Astrocyte (in vitro differentiated cells and primary cell): ENCODE results near the gene LRRC4. TPM values are rescaled to one million over a fixed set of nuclear protein-coding genes. Genes with fewer than 3 reads are reported as not detected.
A peak's percentile ranks its signal among the peaks of the same experiment; 100 is the strongest.

Experiments
- DNase-seq: peaks from one replicate; pipeline ENCODE4 v3.0.0-alpha.2; 2010; ENCODE audit warnings: low read depth
- FAIRE-seq: peaks from 2 replicates; lab custom pipeline; 2011; peaks lifted over from hg19 to GRCh38; lab: Jason Lieb, UNC
- H2AFZ ChIP-seq: 2 replicates; pipeline ENCODE4 v1.6.0; 2012; ENCODE audit warnings: low read depth, low read length, inconsistent platforms
- H3K27ac ChIP-seq: 2 replicates; pipeline ENCODE4 v1.5.1; 2011; ENCODE audit warnings: low read depth, low read length, inconsistent platforms
- H3K27me3 ChIP-seq: 2 replicates; pipeline ENCODE4 v1.6.0; 2011; ENCODE audit warnings: low read length, inconsistent platforms; ENCODE audit not compliant: insufficient read depth
- H3K36me3 ChIP-seq: 2 replicates; pipeline ENCODE4 v1.5.1; 2011; ENCODE audit warnings: low read length, inconsistent platforms; ENCODE audit not compliant: insufficient read depth
- H3K4me1 ChIP-seq: 2 replicates; pipeline ENCODE4 v1.5.1; 2011; ENCODE audit warnings: low read length, inconsistent platforms; ENCODE audit not compliant: insufficient read depth
- H3K4me2 ChIP-seq: 2 replicates; pipeline ENCODE4 v1.6.0; 2012; ENCODE audit warnings: low read length, inconsistent platforms
- H3K4me3 ChIP-seq: 2 replicates; pipeline ENCODE4 v1.5.1; 2011; ENCODE audit warnings: low read depth, mild to moderate bottlenecking, low read length, inconsistent platforms; ENCODE audit not compliant: insufficient read depth
- H3K79me2 ChIP-seq: 2 replicates; pipeline ENCODE4 v1.6.0; 2012; ENCODE audit warnings: mild to moderate bottlenecking, low read length, inconsistent platforms; ENCODE audit not compliant: insufficient read depth
- H3K9ac ChIP-seq: 2 replicates; pipeline ENCODE4 v1.6.0; 2012; ENCODE audit warnings: mild to moderate bottlenecking, low read length, inconsistent platforms
- H3K9me3 ChIP-seq: 2 replicates; pipeline ENCODE4 v1.5.1; 2012; ENCODE audit warnings: low read depth, mild to moderate bottlenecking, low read length, inconsistent platforms; ENCODE audit not compliant: insufficient read depth
- H4K20me1 ChIP-seq: 2 replicates; pipeline ENCODE4 v1.6.0; 2012; ENCODE audit warnings: low read length, inconsistent platforms; ENCODE audit not compliant: insufficient read depth
- H3K27ac Mint-ChIP-seq: one replicate; pipeline ENCODE4 v1.8.0; 2021; ENCODE audit warnings: mild to moderate bottlenecking, mixed read lengths; ENCODE audit not compliant: unreplicated experiment
- H3K27me3 Mint-ChIP-seq: one replicate; pipeline ENCODE4 v1.8.0; 2021; ENCODE audit warnings: low read depth, mixed read lengths; ENCODE audit not compliant: unreplicated experiment
- H3K36me3 Mint-ChIP-seq: one replicate; pipeline ENCODE4 v1.8.0; 2021; ENCODE audit warnings: low read depth, mixed read lengths; ENCODE audit not compliant: unreplicated experiment
- H3K4me1 Mint-ChIP-seq: one replicate; pipeline ENCODE4 v1.8.0; 2021; ENCODE audit warnings: low read depth, mixed read lengths; ENCODE audit not compliant: unreplicated experiment
- H3K4me3 Mint-ChIP-seq: one replicate; pipeline ENCODE4 v1.8.0; 2021; ENCODE audit warnings: mild to moderate bottlenecking, moderate library complexity, mixed read lengths; ENCODE audit not compliant: unreplicated experiment
- H3K9me3 Mint-ChIP-seq: one replicate; pipeline ENCODE4 v1.8.0; 2021; ENCODE audit warnings: mild to moderate bottlenecking, mixed read lengths; ENCODE audit not compliant: unreplicated experiment
- EZH2 ChIP-seq: IDR thresholded peaks from 2 replicates; pipeline ENCODE4 v1.6.1; 2012; ENCODE audit warnings: mild to moderate bottlenecking, low read length, inconsistent platforms; ENCODE audit not compliant: insufficient read depth
- total RNA-seq: library from RNA; stranded (reverse); gene quantifications from 2 replicates; pipeline ENCODE4 v1.2.1, GENCODE V29; 2021
- TF ChIP-seq, protein P1 (sequence below): IDR thresholded peaks from 2 replicates; pipeline ENCODE4 v1.5.1; 2011; ENCODE audit warnings: low read depth, mild to moderate bottlenecking, inconsistent platforms, low read length, moderate library complexity; ENCODE audit not compliant: insufficient read depth

The LRRC4 gene
- total RNA-seq, 1 donor from 2014 or later: 4.4 TPM

GRCh38 chr7:128053023-128053422 is 21.8 kb upstream of the LRRC4 start:
- no peak for TF ChIP-seq EZH2
- TF ChIP-seq, protein P1, sequence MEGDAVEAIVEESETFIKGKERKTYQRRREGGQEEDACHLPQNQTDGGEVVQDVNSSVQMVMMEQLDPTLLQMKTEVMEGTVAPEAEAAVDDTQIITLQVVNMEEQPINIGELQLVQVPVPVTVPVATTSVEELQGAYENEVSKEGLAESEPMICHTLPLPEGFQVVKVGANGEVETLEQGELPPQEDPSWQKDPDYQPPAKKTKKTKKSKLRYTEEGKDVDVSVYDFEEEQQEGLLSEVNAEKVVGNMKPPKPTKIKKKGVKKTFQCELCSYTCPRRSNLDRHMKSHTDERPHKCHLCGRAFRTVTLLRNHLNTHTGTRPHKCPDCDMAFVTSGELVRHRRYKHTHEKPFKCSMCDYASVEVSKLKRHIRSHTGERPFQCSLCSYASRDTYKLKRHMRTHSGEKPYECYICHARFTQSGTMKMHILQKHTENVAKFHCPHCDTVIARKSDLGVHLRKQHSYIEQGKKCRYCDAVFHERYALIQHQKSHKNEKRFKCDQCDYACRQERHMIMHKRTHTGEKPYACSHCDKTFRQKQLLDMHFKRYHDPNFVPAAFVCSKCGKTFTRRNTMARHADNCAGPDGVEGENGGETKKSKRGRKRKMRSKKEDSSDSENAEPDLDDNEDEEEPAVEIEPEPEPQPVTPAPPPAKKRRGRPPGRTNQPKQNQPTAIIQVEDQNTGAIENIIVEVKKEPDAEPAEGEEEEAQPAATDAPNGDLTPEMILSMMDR: no peak
- H3K9ac ChIP-seq: no peak overlapping the region
- peaks cover 93% of the 10 kb centered on the region for H4K20me1 ChIP-seq
- no peak overlapping the region for H3K27ac ChIP-seq
- H3K4me1 ChIP-seq: peaks cover 33% of the 10 kb centered on the region
- peaks cover 31% of the 10 kb centered on the region for H3K4me1 Mint-ChIP-seq
- no peaks in the 10 kb centered on the region for H3K27me3 Mint-ChIP-seq
- peaks cover 2% of the 10 kb centered on the region for H3K79me2 ChIP-seq
- FAIRE-seq: no peak
- H3K4me3 ChIP-seq: no peak overlapping the region
- H3K27me3 ChIP-seq: no peaks in the 10 kb centered on the region
- H2AFZ ChIP-seq: no peak overlapping the region
- peaks cover 5% of the 10 kb centered on the region for H3K36me3 ChIP-seq
- H3K9me3 ChIP-seq: no peaks in the 10 kb centered on the region
- no peak overlapping the region for H3K4me3 Mint-ChIP-seq
- no peaks in the 10 kb centered on the region for H3K9me3 Mint-ChIP-seq
- peaks cover 13% of the 10 kb centered on the region for H3K36me3 Mint-ChIP-seq
- H3K4me2 ChIP-seq: no peak overlapping the region
- no peak overlapping the region for H3K27ac Mint-ChIP-seq
- no peak for DNase-seq

GRCh38 chr7:128052404-128052803 is 21.2 kb upstream of the LRRC4 start:
- H3K79me2 ChIP-seq: peaks cover 2% of the 10 kb centered on the region
- Mint-ChIP-seq H3K4me3 (no peak overlapping the region), H3K4me1 (peaks cover 25% of the 10 kb centered on the region), H3K27me3 (no peaks in the 10 kb centered on the region), H3K36me3 (peaks cover 13% of the 10 kb centered on the region), H3K27ac (no peak overlapping the region), H3K9me3 (no peaks in the 10 kb centered on the region)
- no peak overlapping the region for H3K27ac ChIP-seq
- H3K9me3 ChIP-seq: no peaks in the 10 kb centered on the region
- no peak overlapping the region for H3K4me3 ChIP-seq
- H4K20me1 ChIP-seq: peaks cover 88% of the 10 kb centered on the region
- no peak overlapping the region for H3K9ac ChIP-seq
- no peak for FAIRE-seq
- TF ChIP-seq, protein P1: no peak
- TF ChIP-seq EZH2: no peak
- H3K36me3 ChIP-seq: peaks cover 5% of the 10 kb centered on the region
- no peak overlapping the region for H3K4me2 ChIP-seq
- DNase-seq: no peak
- no peak overlapping the region for H2AFZ ChIP-seq
- H3K4me1 ChIP-seq: peaks cover 27% of the 10 kb centered on the region
- H3K27me3 ChIP-seq: no peaks in the 10 kb centered on the region

DNA sequence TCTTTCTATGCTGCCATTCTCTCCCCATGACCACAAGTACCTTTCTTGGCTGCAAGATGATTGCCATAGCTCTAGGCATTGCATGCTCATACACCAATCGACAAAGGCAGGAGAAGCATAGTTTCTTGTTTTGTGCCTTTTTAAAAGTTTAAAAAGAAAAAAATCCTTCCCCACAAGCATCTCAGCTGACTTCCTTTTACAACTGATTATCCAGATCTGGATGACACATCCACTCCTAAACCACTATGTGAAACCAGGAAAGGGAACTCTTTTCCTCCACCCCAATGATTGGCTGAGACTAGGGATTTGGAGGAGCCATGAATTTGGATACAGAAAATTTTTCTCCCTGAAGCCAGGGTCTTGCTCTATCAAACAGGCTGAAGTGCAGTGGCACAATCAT is 14.5 kb upstream of the LRRC4 start:
- FAIRE-seq: no peak
- Mint-ChIP-seq H3K9me3 (no peaks in the 10 kb centered on the region), H3K27ac (peak overlapping the region; percentile 26), H3K4me3 (no peak overlapping the region), H3K4me1 (peaks cover 17% of the 10 kb centered on the region), H3K27me3 (no peaks in the 10 kb centered on the region), H3K36me3 (peaks cover 7% of the 10 kb centered on the region)
- peak overlapping the region; percentile 32 for H3K4me2 ChIP-seq
- no peak overlapping the region for H3K27ac ChIP-seq
- no peak for TF ChIP-seq EZH2
- TF ChIP-seq, protein P1: no peak
- no peak overlapping the region for H3K9ac ChIP-seq
- no peaks in the 10 kb centered on the region for H3K27me3 ChIP-seq
- peaks cover 5% of the 10 kb centered on the region for H3K36me3 ChIP-seq
- H3K79me2 ChIP-seq: peaks cover 2% of the 10 kb centered on the region
- peak; percentile 54 for DNase-seq
- H3K4me1 ChIP-seq: peaks cover 15% of the 10 kb centered on the region
- no peak overlapping the region for H2AFZ ChIP-seq
- H4K20me1 ChIP-seq: peaks cover 81% of the 10 kb centered on the region
- H3K9me3 ChIP-seq: no peaks in the 10 kb centered on the region
- no peak overlapping the region for H3K4me3 ChIP-seq
